CD14-positive monocyte (primary cell): ENCODE data around the gene TDRD3. TPM values are rescaled to one million over a fixed set of nuclear protein-coding genes. Genes with fewer than 3 reads are reported as not detected.

Experiments
- DNase-seq, 3 donors: peaks; one replicate each; pipeline ENCODE4 v3.0.0-alpha.2; 2011 to 2022
- H2AFZ ChIP-seq: 2 replicates; pipeline ENCODE4 v1.6.0; 2012; ENCODE audit warnings: mild to moderate bottlenecking, low read depth, low read length, inconsistent platforms; ENCODE audit not compliant: insufficient read depth, poor library complexity, severe bottlenecking
- H3K27ac ChIP-seq, 2 donors: 1 replicate in 1 of 2; 2 replicates in 1 of 2; pipeline ENCODE4 v1.5.1; 2012 to 2013; ENCODE audit warnings: low read length in 2 of 2, control low read depth in 1 of 2, inconsistent platforms in 1 of 2, low read depth in 1 of 2, mild to moderate bottlenecking in 1 of 2
- H3K27me3 ChIP-seq, 2 donors: one replicate each; pipeline versions ENCODE4 v1.6.0 to v1.6.1; 2011 to 2013; ENCODE audit warnings: low read length in 2 of 2; ENCODE audit not compliant: control insufficient read depth in 2 of 2, insufficient read depth in 2 of 2
- H3K36me3 ChIP-seq, 2 donors: replicated peaks in 1 of 2; 1 replicate in 1 of 2; 2 replicates in 1 of 2; pipeline versions ENCODE4 v1.5.1 to v1.6.1; 2012 to 2013; ENCODE audit warnings: low read length in 2 of 2, control low read depth in 1 of 2, inconsistent platforms in 1 of 2, mild to moderate bottlenecking in 1 of 2; ENCODE audit not compliant: insufficient read depth in 2 of 2, control insufficient read depth in 1 of 2
- H3K4me1 ChIP-seq, 2 donors: 1 replicate in 1 of 2; 2 replicates in 1 of 2; pipeline versions ENCODE4 v1.5.1 to v1.6.1; 2012 to 2013; ENCODE audit warnings: low read length in 2 of 2, control low read depth in 1 of 2, inconsistent platforms in 1 of 2, mild to moderate bottlenecking in 1 of 2, moderate library complexity in 1 of 2; ENCODE audit not compliant: insufficient read depth in 2 of 2, control insufficient read depth in 1 of 2
- H3K4me2 ChIP-seq: replicated peaks from 2 replicates; pipeline ENCODE3; 2012; ENCODE audit warnings: low read length, moderate library complexity, mild to moderate bottlenecking; ENCODE audit not compliant: poor library complexity, severe bottlenecking; ENCODE audit errors: extremely low read depth
- H3K4me3 ChIP-seq, 3 experiments: fragments of 200-600 bp in 1 of 3; sonication (generic) in 1 of 3; replicated peaks in 1 of 3; 1 replicate in 2 of 3; 2 replicates in 1 of 3; pipeline ENCODE4 v1.5.1; 2011 to 2013; ENCODE audit warnings: low read length in 3 of 3, mild to moderate bottlenecking in 3 of 3, control low read depth in 2 of 3, low read depth in 2 of 3, inconsistent platforms in 1 of 3, moderate library complexity in 1 of 3
- H3K79me2 ChIP-seq: 2 replicates; pipeline ENCODE4 v1.6.0; 2012; ENCODE audit warnings: mild to moderate bottlenecking, control low read depth, inconsistent platforms, low read length, moderate library complexity; ENCODE audit not compliant: insufficient read depth
- H3K9ac ChIP-seq: 2 replicates; pipeline ENCODE4 v1.6.0; 2017; ENCODE audit warnings: low read length, mild to moderate bottlenecking; ENCODE audit not compliant: insufficient read depth, poor library complexity, severe bottlenecking
- H3K9me3 ChIP-seq, 2 donors: replicated peaks in 1 of 2; 1 replicate in 1 of 2; 2 replicates in 1 of 2; pipeline versions ENCODE4 v1.5.1 to v1.6.1; 2012 to 2013; ENCODE audit warnings: low read length in 2 of 2, control low read depth in 1 of 2; ENCODE audit not compliant: control insufficient read depth in 1 of 2, insufficient read depth in 1 of 2
- H4K20me1 ChIP-seq: 2 replicates; pipeline ENCODE4 v1.6.0; 2012; ENCODE audit warnings: mild to moderate bottlenecking, low read length, control low read depth, moderate library complexity; ENCODE audit not compliant: insufficient read depth
- H3K27ac Mint-ChIP-seq, 7 donors: one replicate each; pipeline ENCODE4 v1.8.0; 2020; ENCODE audit warnings: mild to moderate bottlenecking in 7 of 7, mixed read lengths in 7 of 7, moderate library complexity in 6 of 7, inconsistent platforms in 2 of 7
- H3K27me3 Mint-ChIP-seq, 3 donors: one replicate each; pipeline ENCODE4 v1.8.0; 2021 to 2022; ENCODE audit warnings: low read depth in 3 of 3, mild to moderate bottlenecking in 3 of 3, mixed read lengths in 3 of 3, moderate library complexity in 3 of 3, inconsistent platforms in 1 of 3
- H3K36me3 Mint-ChIP-seq, 2 donors: one replicate each; pipeline ENCODE4 v1.8.0; 2020; ENCODE audit warnings: mixed read lengths in 2 of 2, inconsistent platforms in 1 of 2, mild to moderate bottlenecking in 1 of 2
- H3K4me1 Mint-ChIP-seq: one replicate; pipeline ENCODE4 v1.8.0; 2020; ENCODE audit warnings: mild to moderate bottlenecking, mixed read lengths
- H3K4me3 Mint-ChIP-seq, 2 donors: one replicate each; pipeline ENCODE4 v1.8.0; 2020; ENCODE audit warnings: mild to moderate bottlenecking in 2 of 2, mixed read lengths in 2 of 2, moderate library complexity in 1 of 2
- H3K9me3 Mint-ChIP-seq, 7 donors: one replicate each; pipeline ENCODE4 v1.8.0; 2020 to 2022; ENCODE audit warnings: mixed read lengths in 7 of 7, mild to moderate bottlenecking in 6 of 7, moderate library complexity in 6 of 7, inconsistent platforms in 2 of 7
- CTCF ChIP-seq: fragments of 200-600 bp; IDR thresholded peaks from one replicate; pipeline ENCODE4 v1.8.0; 2022; ENCODE audit warnings: antibody characterized with exemption, mild to moderate bottlenecking
- WGBS: methylation state at CpG from one replicate; pipeline ENCODE4 v1.1.5; 2013; ENCODE audit warnings: missing lambda C conversion rate; ENCODE audit not compliant: insufficient coverage; 5-methylcytosine and 5-hydroxymethylcytosine counted together
- intact Hi-C, 2 donors: fragments of 100-400 bp; cut with micrococcal nuclease; formaldehyde crosslinking; loops; one replicate each; pipeline versions ENCODE4 v1.15.0 to v1.15.1; 2023
- polyA plus RNA-seq, 3 donors: library from polyadenylated mRNA; depleted of rRNA in 1 of 3; unstranded in 2 of 3; stranded (reverse) in 1 of 3; fragments of 300-500 nt in 2 of 3; fragments of >200 nt in 1 of 3; fragmentation: Illumina TruSeq in 2 of 3; gene quantifications; 1 replicate in 2 of 3; 2 replicates in 1 of 3; pipeline ENCODE4 v1.2.3, GENCODE V29; 2012 to 2021

The TDRD3 gene
- polyA plus RNA-seq, 3 donors, result 2.7 to 4.8 (median 4.7) TPM

- no peaks in the 10 kb centered on the region for H3K9me3 ChIP-seq
- H2AFZ ChIP-seq, result no peak overlapping the region
- Mint-ChIP-seq H3K9me3 (peaks cover 0 to 5% (median 2%) of the 10 kb centered on the region in 7 donors), H3K36me3 (no peaks in the 10 kb centered on the region), H3K4me1 (no peaks in the 10 kb centered on the region), H3K4me3 (no peak overlapping the region), H3K27ac (no peak overlapping the region), H3K27me3 (peaks cover 1 to 2% (median 2%) of the 10 kb centered on the region in 3 donors)
- no peaks in the 10 kb centered on the region for H4K20me1 ChIP-seq
- no CpG with 5 or more reads among the region's 4 CpGs for WGBS
- no peak overlapping the region for H3K4me3 ChIP-seq
- no peak overlapping the region for H3K9ac ChIP-seq
- DNase-seq, result no peak
- no peak overlapping the region for H3K4me2 ChIP-seq
- no peaks in the 10 kb centered on the region for H3K27me3 ChIP-seq
- no peak for TF ChIP-seq CTCF
- intact Hi-C loops, result no loop called here
- H3K79me2 ChIP-seq, result no peaks in the 10 kb centered on the region
- no peaks in the 10 kb centered on the region for H3K4me1 ChIP-seq
- no peak overlapping the region for H3K27ac ChIP-seq
- no peaks in the 10 kb centered on the region for H3K36me3 ChIP-seq
Measured at GRCh38 chr13:60608954-60609353, 211.9 kb downstream of the TDRD3 start.

- Histone ChIP-seq H3K4me2 (no peak overlapping the region), H3K9me3 (no peaks in the 10 kb centered on the region), H3K4me3 (no peak overlapping the region), H3K27me3 (no peaks in the 10 kb centered on the region), H3K36me3 (no peaks in the 10 kb centered on the region), H2AFZ (no peak overlapping the region), H3K27ac (no peak overlapping the region), H3K9ac (no peak overlapping the region), H4K20me1 (no peaks in the 10 kb centered on the region), H3K79me2 (no peaks in the 10 kb centered on the region), H3K4me1 (no peaks in the 10 kb centered on the region)
- no CpG with 5 or more reads among the region's 2 CpGs for WGBS
- Mint-ChIP-seq H3K27ac (no peak overlapping the region), H3K36me3 (no peaks in the 10 kb centered on the region), H3K4me1 (no peaks in the 10 kb centered on the region), H3K4me3 (no peak overlapping the region), H3K9me3 (peaks cover 0 to 8% (median 2%) of the 10 kb centered on the region in 7 donors), H3K27me3 (peaks cover 0 to 3% (median 2%) of the 10 kb centered on the region in 3 donors)
- no peak for TF ChIP-seq CTCF
- intact Hi-C loops, result no loop called here
- DNase-seq, result no peak
Measured at GRCh38 chr13:60611523-60611922, 214.5 kb downstream of the TDRD3 start.
